H9 (cell line): ENCODE measurements around the gene VPS29. TPM values are rescaled to one million over a fixed set of nuclear protein-coding genes. Genes with fewer than 3 reads are reported as not detected.

ENCODE experiments used
- DNase-seq: peaks from one replicate; pipeline ENCODE4 v3.0.0-alpha.2; 2017
- H2AFZ ChIP-seq: one replicate; pipeline ENCODE4 v1.6.1; 2013; ENCODE audit warnings: mild to moderate bottlenecking, low read length, control low read depth, moderate library complexity
- H2AK5ac ChIP-seq: 2 replicates; pipeline ENCODE4 v1.6.1; 2013; ENCODE audit warnings: low read length, control low read depth, mixed read lengths; ENCODE audit not compliant: insufficient read length
- H2BK120ac ChIP-seq: one replicate; pipeline ENCODE4 v1.6.1; 2013; ENCODE audit warnings: low read depth, mild to moderate bottlenecking, low read length, control low read depth, inconsistent platforms; ENCODE audit not compliant: poor library complexity, severe bottlenecking
- H2BK12ac ChIP-seq: 2 replicates; pipeline ENCODE4 v1.6.1; 2013; ENCODE audit warnings: low read length, control low read depth, mixed read lengths, low read depth; ENCODE audit not compliant: insufficient read length
- H2BK15ac ChIP-seq: 2 replicates; pipeline ENCODE4 v1.6.1; 2013; ENCODE audit warnings: low read depth, low read length, control low read depth
- H2BK20ac ChIP-seq: one replicate; pipeline ENCODE4 v1.6.1; 2013; ENCODE audit warnings: low read depth, mild to moderate bottlenecking, low read length, control low read depth, inconsistent platforms; ENCODE audit not compliant: poor library complexity, severe bottlenecking
- H2BK5ac ChIP-seq: 2 replicates; pipeline ENCODE4 v1.6.1; 2013; ENCODE audit warnings: low read length, control low read depth, mixed read lengths; ENCODE audit not compliant: insufficient read length
- H3K14ac ChIP-seq: 2 replicates; pipeline ENCODE4 v1.6.1; 2013; ENCODE audit warnings: low read length, control low read depth; ENCODE audit not compliant: insufficient read depth
- H3K18ac ChIP-seq: 2 replicates; pipeline ENCODE4 v1.6.1; 2013; ENCODE audit warnings: low read depth, mild to moderate bottlenecking, mixed read lengths, low read length, control low read depth; ENCODE audit not compliant: insufficient read length
- H3K23ac ChIP-seq: 2 replicates; pipeline ENCODE4 v1.6.1; 2013; ENCODE audit warnings: low read length, control low read depth, mixed read lengths, low read depth; ENCODE audit not compliant: insufficient read length
- H3K23me2 ChIP-seq: 2 replicates; pipeline ENCODE4 v1.6.1; 2013; ENCODE audit warnings: low read depth, mild to moderate bottlenecking, mixed read lengths, low read length, control low read depth; ENCODE audit not compliant: insufficient read length, poor library complexity, severe bottlenecking
- H3K27ac ChIP-seq: 2 replicates; pipeline ENCODE4 v1.5.1; 2013; ENCODE audit warnings: low read length, control low read depth, mixed read lengths, low read depth; ENCODE audit not compliant: insufficient read length
- H3K27me3 ChIP-seq: 2 replicates; pipeline ENCODE4 v1.6.1; 2013; ENCODE audit warnings: low read length, control low read depth, inconsistent platforms; ENCODE audit not compliant: insufficient read depth
- H3K4ac ChIP-seq: 2 replicates; pipeline ENCODE4 v1.6.1; 2013; ENCODE audit warnings: low read depth, mild to moderate bottlenecking, control low read depth, inconsistent platforms, low read length, moderate library complexity
- H3K4me1 ChIP-seq: 2 replicates; pipeline ENCODE4 v1.6.1; 2013; ENCODE audit warnings: low read length, control low read depth, inconsistent platforms; ENCODE audit not compliant: insufficient read depth
- H3K4me2 ChIP-seq: 2 replicates; pipeline ENCODE4 v1.6.1; 2013; ENCODE audit warnings: low read length, control low read depth, mixed read lengths; ENCODE audit not compliant: insufficient read length, insufficient read depth
- H3K56ac ChIP-seq: 2 replicates; pipeline ENCODE4 v1.6.1; 2013; ENCODE audit warnings: low read depth, mild to moderate bottlenecking, mixed read lengths, low read length, control low read depth; ENCODE audit not compliant: insufficient read length
- H3K79me1 ChIP-seq: 2 replicates; pipeline ENCODE4 v1.6.1; 2013; ENCODE audit warnings: low read depth, mild to moderate bottlenecking, moderate library complexity, low read length, control low read depth, inconsistent platforms; ENCODE audit not compliant: insufficient read depth, poor library complexity, severe bottlenecking
- H3K79me2 ChIP-seq: 2 replicates; pipeline ENCODE4 v1.6.1; 2013; ENCODE audit warnings: low read length, control low read depth, inconsistent platforms; ENCODE audit not compliant: insufficient read depth
- H3K9ac ChIP-seq: 2 replicates; pipeline ENCODE4 v1.6.1; 2013; ENCODE audit warnings: low read length, control low read depth, mixed read lengths; ENCODE audit not compliant: insufficient read length; ENCODE audit errors: extremely low read depth
- H3K9me3 ChIP-seq: one replicate; pipeline ENCODE4 v1.6.1; 2013; ENCODE audit warnings: low read depth, low read length, inconsistent platforms; ENCODE audit not compliant: control insufficient read depth
- H3T11ph ChIP-seq: one replicate; pipeline ENCODE4 v1.6.1; 2013; ENCODE audit warnings: mild to moderate bottlenecking, low read length, control low read depth, inconsistent platforms
- H4K20me1 ChIP-seq: one replicate; pipeline ENCODE4 v1.6.1; 2013; ENCODE audit not compliant: control insufficient read depth, insufficient read length, insufficient read depth
- H4K5ac ChIP-seq: 2 replicates; pipeline ENCODE4 v1.6.1; 2013; ENCODE audit warnings: low read depth, mild to moderate bottlenecking, mixed read lengths, low read length, control low read depth; ENCODE audit not compliant: insufficient read length
- H4K8ac ChIP-seq: replicated peaks from 2 replicates; pipeline ENCODE4 v1.6.1; 2013; ENCODE audit warnings: low read length, control low read depth, mixed read lengths, low read depth; ENCODE audit not compliant: insufficient read length
- H4K91ac ChIP-seq: 2 replicates; pipeline ENCODE4 v1.6.1; 2013; ENCODE audit warnings: low read depth, mild to moderate bottlenecking, moderate library complexity, mixed read lengths, low read length, control low read depth; ENCODE audit not compliant: insufficient read length
- H3K27ac Mint-ChIP-seq, 3 experiments: 2 replicates in 2 of 3; 3 replicates in 1 of 3; pipeline ENCODE4 v1.8.0; 2020 to 2021; ENCODE audit warnings: mixed read lengths in 3 of 3, mild to moderate bottlenecking in 1 of 3, moderate library complexity in 1 of 3
- H3K27me3 Mint-ChIP-seq: 2 replicates; pipeline ENCODE4 v1.8.0; 2021; ENCODE audit warnings: low read depth, mild to moderate bottlenecking, moderate library complexity, mixed read lengths
- H3K36me3 Mint-ChIP-seq, 3 experiments: 2 replicates in 2 of 3; 3 replicates in 1 of 3; pipeline ENCODE4 v1.8.0; 2020 to 2021; ENCODE audit warnings: low read depth in 3 of 3, mixed read lengths in 3 of 3; ENCODE audit not compliant: insufficient read depth in 1 of 3
- H3K4me1 Mint-ChIP-seq, 2 experiments: 2 replicates each; pipeline ENCODE4 v1.8.0; 2020; ENCODE audit warnings: mixed read lengths in 2 of 2
- H3K4me3 Mint-ChIP-seq, 2 experiments: 2 replicates in 1 of 2; 3 replicates in 1 of 2; pipeline ENCODE4 v1.8.0; 2020 to 2021; ENCODE audit warnings: mild to moderate bottlenecking in 2 of 2, mixed read lengths in 2 of 2, moderate library complexity in 1 of 2
- H3K9me3 Mint-ChIP-seq, 2 experiments: 2 replicates in 1 of 2; 3 replicates in 1 of 2; pipeline ENCODE4 v1.8.0; 2020; ENCODE audit warnings: mild to moderate bottlenecking in 2 of 2, mixed read lengths in 2 of 2, moderate library complexity in 1 of 2
- WGBS: extraction: QIAGEN DNeasy Blood & Tissue Kit; methylation state at CpG from one replicate; pipeline ENCODE4 v1.1.7; 2013; ENCODE audit warnings: missing lambda C conversion rate, low lambda C conversion rate, mixed read lengths; ENCODE audit not compliant: insufficient read length; ENCODE audit errors: extremely low coverage; 5-methylcytosine and 5-hydroxymethylcytosine counted together
- total RNA-seq: library from RNA; stranded (reverse); gene quantifications from 2 replicates; pipeline ENCODE4 v1.2.1, GENCODE V29; 2021
- TF ChIP-seq, protein P1 (sequence below): fragments of 200-600 bp; sonication (generic); conservative IDR thresholded peaks from 3 replicates; pipeline ENCODE4 v1.8.0; 2021; ENCODE audit warnings: antibody characterized with exemption, mild to moderate bottlenecking

VPS29 gene
- total RNA-seq, 1 experiment from 2014 or later = 81.5 TPM

DNA sequence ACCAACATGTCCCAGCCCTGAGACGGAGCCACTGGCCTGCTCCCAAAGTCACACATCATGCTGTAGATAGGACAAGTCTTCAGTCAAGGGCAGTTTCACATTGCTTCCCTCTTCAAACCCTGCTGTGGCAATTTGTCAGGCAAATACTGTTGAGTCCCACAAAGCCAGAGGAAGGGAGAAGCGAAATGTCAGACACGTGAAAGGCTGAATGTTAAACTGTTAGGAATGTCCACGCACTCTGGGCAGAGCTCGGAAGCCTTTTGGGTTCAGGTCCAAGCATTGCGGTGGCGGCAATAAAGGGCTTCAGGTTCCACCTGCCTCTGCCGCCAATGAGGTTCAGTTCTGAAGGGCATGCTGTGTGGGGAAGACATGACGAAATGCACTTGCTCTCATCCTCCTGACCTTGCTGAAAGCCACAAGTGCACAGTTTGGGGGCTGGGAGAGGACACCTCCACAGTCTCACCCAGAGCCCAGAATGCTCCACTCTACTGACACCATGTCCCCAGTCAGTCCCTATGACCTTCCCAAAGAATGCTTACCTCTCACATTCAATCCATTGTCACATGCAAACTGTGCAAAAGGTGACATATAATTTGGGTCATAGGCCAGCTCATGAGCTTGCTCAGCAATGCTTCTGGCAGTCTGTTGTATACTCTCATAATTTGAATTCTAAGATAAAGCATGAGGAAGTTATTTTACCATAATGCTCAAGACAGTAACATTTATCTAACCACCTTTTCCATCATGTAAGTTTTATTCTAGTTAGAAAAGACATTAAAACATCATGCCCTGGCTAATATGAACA lies 35.9 kb upstream of the VPS29 start:
- no peak overlapping the region for H3K23ac ChIP-seq
- H2BK5ac ChIP-seq = no peak overlapping the region
- H3K4ac ChIP-seq = no peak overlapping the region
- H4K5ac ChIP-seq = no peak overlapping the region
- no peak overlapping the region for H2BK120ac ChIP-seq
- H3K79me1 ChIP-seq = no peaks in the 10 kb centered on the region
- WGBS = no CpG with 5 or more reads among the region's 9 CpGs
- H3K27me3 ChIP-seq = no peaks in the 10 kb centered on the region
- H3K27ac Mint-ChIP-seq = peak overlapping the region in 1 of 3 experiments; percentile 63; a peak in 3 of 7 replicates
- no peak overlapping the region for H3K18ac ChIP-seq
- TF ChIP-seq, protein P1, sequence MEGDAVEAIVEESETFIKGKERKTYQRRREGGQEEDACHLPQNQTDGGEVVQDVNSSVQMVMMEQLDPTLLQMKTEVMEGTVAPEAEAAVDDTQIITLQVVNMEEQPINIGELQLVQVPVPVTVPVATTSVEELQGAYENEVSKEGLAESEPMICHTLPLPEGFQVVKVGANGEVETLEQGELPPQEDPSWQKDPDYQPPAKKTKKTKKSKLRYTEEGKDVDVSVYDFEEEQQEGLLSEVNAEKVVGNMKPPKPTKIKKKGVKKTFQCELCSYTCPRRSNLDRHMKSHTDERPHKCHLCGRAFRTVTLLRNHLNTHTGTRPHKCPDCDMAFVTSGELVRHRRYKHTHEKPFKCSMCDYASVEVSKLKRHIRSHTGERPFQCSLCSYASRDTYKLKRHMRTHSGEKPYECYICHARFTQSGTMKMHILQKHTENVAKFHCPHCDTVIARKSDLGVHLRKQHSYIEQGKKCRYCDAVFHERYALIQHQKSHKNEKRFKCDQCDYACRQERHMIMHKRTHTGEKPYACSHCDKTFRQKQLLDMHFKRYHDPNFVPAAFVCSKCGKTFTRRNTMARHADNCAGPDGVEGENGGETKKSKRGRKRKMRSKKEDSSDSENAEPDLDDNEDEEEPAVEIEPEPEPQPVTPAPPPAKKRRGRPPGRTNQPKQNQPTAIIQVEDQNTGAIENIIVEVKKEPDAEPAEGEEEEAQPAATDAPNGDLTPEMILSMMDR = no peak
- peaks cover 6 to 43% (median 33%) of the 10 kb centered on the region in 3 experiments; a peak in 6 of 7 replicates for H3K36me3 Mint-ChIP-seq
- no peak overlapping the region for H3K4me2 ChIP-seq
- H3K27ac ChIP-seq = no peak overlapping the region
- H2AFZ ChIP-seq = no peak overlapping the region
- H4K20me1 ChIP-seq = no peaks in the 10 kb centered on the region
- H2BK20ac ChIP-seq = no peak overlapping the region
- H2AK5ac ChIP-seq = no peak overlapping the region
- no peak overlapping the region for H4K91ac ChIP-seq
- H3K56ac ChIP-seq = no peak overlapping the region
- H3K9me3 ChIP-seq = no peaks in the 10 kb centered on the region
- H3K23me2 ChIP-seq = no peaks in the 10 kb centered on the region
- no peaks in the 10 kb centered on the region; the same call in 1 of the 2 replicates for H3K79me2 ChIP-seq
- no peaks in the 10 kb centered on the region for H3K27me3 Mint-ChIP-seq
- H3K9me3 Mint-ChIP-seq = no peaks in the 10 kb centered on the region
- no peak overlapping the region for H2BK15ac ChIP-seq
- H3K14ac ChIP-seq = no peak overlapping the region
- H3T11ph ChIP-seq = no peak overlapping the region
- H2BK12ac ChIP-seq = no peak overlapping the region
- H4K8ac ChIP-seq = no peak overlapping the region
- peaks cover 4 to 9% of the 10 kb centered on the region in 2 experiments for H3K4me1 Mint-ChIP-seq
- no peak overlapping the region for H3K9ac ChIP-seq
- no peak overlapping the region for H3K4me3 Mint-ChIP-seq
- no peaks in the 10 kb centered on the region for H3K4me1 ChIP-seq
- DNase-seq = no peak
